Measurements from ENCODE around the gene ZNF70.

The ZNF70 gene

DNA sequence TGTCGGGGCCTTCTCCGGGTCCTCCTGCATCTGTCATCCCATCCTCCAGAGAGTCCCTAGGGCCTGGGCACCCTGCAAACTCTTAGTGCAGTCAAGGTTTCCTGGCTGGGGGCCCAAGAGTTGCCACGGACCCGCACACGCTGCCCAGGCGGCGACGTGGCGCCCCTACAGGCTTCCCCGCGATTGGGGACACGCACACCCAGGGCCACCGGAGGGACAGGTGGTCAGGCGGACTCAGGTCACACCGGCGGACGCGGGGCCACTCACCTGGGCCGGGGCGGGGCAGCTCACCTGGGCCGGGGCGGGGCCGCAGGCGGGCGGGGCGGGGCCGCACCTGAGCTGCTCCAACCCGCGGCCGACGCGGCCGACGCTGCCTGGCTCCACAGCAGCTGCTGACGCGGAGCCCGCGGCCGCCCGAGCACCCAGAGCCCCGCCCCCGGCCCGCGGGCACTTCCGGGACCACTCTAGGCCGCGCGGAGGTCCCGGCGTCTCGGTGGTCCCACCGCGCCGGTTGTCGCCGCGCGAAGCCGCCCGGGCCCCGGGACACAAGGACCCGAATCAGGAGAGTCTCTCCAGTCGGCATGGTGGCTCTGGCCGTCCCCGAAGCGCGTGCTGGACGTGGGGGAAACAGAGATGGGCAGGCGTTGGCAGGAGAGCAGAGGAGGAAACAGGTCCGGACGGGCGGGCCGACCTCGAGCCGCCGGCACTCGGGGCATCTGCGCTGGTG lies at the start of gene ZNF70:
TSS of gene ZNF70 (minus strand) at position 399 of the 727 bp plus-strand sequence. CDS start 5,972 bp downstream, outside the sequence.
- peak; percentile 87 to 90 for DNase-seq

DNA sequence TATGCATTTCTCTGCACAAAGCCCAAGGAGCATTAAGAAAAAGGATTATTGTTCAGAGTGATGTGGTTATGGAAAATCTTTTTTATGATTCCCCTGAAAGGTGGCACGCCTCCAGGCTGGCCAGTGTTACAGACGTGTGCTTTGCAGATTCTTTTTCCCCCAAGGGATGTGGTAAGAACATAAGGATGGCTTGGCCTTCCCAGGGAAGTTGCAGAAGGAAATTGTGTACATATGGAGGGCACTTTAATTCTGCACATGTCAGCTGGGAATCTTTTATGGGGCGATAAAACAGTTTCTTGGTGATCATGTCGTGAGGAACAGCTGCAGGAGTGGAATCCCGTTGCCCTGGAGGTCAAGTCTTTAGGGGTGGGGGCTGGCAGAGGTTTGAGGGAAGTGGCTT lies 45.5 kb upstream of the ZNF70 start:
- DNase-seq: no peak

DNA sequence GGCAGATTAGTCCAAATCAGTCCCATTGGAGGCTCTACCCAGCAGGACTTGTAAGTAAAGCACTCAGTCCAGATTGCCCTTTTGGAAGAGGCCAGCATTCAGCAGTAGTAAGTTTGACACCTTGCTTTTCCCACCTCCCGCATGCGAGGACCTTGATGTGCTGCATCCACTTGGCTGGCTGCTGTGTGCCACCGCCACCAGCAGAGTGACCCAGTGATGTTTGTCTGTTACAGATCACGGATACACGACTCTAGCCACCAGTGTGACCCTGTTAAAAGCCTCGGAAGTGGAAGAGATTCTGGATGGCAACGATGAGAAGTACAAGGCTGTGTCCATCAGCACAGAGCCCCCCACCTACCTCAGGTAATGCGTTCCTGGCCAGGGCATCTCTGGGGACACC lies 42.4 kb upstream of the ZNF70 start:
- no peak for DNase-seq

DNA sequence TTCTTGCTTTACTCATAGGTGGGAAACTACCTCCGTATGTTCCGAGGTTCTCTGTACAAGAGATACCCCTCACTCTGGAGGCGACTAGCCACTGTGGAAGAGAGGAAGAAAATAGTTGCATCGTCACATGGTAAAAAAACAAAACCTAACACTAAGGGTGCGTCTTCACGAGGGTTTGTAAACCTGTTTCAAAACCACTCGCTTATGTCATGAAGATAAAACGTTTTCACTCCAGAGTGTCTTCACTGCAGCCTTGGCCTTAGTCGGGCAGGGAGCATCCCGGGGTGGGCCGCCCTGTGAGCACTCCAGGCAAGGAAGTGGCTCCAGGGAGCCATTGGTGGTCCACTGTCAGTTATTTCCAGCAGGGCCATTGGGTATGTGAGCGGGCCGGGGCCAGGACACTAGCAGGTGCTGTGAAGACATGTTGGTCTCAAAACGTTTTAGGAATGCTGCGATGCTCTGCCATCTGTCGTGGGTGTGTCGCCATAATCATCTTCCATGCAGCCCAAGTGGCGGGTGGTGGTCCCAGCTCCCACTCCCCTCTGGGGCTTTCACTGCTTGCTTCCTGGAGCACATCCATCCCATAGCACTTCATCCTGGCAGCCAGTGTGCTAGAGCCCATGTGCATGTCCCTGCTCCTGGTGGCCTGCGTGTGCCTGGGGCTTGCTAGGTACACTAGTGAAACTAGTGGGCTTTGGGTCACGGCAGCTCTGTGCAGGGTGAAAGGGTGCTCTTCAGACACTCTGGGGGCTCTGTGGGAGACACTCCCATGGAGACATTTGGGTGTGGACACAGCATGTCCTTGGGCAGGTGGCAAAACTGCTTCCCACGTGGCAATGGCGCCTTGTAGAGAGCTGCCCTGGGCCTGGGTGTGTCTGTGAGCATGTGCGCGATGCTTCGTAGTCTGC lies 41.1 kb upstream of the ZNF70 start:
- DNase-seq: no peak

DNA sequence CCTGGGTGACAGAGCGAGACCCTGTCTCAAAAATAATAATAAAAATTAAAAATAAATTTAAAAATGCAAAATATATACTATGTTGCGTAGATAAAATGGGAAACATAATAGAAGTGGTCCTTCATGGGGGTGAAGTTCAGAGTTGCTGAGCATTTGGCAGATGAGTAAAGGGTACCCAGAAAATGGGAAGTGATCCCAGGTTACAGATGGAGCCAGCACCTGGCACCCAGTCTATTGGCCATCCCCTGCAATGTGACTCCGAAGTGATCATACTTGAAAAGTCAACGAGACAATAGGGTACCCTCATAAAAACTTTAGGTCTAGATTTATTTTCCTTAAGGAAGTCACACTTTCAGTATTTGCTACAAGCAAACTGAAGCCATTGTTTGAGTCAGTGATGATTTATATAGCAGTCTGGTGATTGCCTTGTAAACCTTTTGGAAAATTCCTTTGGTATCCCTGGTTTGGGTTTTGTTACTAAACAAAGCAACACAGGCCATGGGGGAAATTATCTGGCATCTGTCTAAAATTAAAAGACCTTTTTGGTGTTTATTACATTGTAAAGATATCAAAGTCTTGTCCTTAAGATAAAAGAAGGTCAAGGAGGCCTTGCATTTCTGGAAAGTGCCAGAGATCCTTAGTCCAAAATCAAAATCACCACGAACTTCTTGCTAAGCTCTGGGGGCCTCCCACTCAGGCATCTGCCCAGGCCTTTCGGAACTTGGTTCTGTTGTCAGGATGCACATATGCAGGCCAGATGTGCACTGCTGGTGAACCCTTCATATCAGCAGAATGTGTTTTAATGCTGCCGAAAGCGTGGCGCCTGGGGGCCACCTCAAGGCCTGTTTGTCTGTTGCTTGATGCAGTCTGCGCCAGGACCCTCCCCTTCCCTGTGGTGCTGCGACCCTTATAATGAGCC lies 40.2 kb upstream of the ZNF70 start:
- no peak for DNase-seq

DNA sequence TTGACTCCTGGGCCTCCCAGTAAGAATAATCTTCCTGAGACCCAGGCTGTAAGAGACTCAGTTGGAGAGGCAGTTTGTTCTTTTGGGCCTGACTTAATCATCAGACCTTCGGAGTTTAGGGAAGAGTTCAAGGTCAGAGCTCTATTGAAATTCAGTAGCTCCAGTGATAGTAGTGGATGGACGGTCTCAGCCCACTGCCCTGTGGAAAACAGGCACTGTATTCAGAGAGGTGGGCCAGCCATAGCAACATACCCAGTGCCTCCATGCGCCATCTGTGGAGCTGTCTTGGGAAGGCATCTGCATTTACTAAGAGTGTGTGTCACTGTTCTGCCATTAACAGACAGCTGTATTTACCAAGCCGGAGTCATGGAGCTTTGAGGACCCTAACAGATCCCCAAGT lies 38.7 kb upstream of the ZNF70 start:
- DNase-seq: no peak

DNA sequence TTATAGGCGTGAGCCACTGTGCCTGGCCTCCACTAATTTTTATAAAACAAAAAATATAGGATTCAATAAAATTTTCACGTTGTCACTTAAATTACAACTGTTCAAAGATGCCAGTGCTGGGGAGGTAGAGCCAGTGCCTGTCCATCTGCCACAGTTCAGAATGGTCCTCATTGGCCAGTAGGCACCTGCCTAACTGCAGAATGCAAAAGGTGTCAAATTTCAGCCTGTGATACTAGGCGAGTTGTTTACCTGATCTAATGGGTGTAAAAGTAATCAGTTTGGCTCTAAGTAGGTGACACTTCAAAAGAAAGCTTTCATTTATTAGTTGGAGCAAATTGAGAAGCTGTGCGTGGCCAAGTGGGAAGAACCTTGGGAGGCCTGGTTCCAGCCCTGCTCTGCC lies 38.2 kb upstream of the ZNF70 start:
- no peak for DNase-seq

DNA sequence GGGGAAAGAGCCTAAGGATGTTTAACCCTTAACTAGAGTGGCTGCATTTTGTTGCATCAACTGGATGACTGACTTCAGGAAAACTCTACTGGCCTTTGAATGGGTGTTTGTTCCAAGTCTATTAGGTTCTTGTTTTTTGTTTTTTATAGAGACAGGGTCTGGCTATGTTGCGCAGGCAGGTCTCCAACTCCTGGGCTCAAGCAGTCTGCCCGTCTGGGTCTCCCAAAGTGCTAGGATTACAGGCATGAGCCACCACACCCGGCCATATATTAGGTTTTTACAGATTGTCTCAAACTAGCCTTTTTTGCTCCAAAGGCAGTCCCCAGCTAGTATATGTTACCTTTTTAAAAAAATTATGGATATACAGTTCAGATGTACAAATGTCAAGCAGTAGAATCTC lies 37.0 kb upstream of the ZNF70 start:
- DNase-seq: no peak

DNA sequence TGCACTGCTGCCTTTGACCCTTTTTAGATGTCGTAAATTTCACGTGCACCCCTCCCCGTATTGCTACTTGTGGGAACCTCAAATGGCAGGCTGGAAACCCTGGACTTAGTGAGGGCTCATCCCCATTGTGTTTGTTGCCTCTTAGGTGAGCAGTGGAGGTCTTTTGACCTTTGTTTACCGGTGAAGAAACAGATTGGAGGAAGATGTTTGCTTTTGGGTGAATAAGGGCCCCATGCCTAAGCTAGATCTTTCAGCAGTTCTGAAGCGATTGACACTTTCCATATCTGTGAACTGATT lies 36.6 kb upstream of the ZNF70 start:
- DNase-seq: no peak

DNA sequence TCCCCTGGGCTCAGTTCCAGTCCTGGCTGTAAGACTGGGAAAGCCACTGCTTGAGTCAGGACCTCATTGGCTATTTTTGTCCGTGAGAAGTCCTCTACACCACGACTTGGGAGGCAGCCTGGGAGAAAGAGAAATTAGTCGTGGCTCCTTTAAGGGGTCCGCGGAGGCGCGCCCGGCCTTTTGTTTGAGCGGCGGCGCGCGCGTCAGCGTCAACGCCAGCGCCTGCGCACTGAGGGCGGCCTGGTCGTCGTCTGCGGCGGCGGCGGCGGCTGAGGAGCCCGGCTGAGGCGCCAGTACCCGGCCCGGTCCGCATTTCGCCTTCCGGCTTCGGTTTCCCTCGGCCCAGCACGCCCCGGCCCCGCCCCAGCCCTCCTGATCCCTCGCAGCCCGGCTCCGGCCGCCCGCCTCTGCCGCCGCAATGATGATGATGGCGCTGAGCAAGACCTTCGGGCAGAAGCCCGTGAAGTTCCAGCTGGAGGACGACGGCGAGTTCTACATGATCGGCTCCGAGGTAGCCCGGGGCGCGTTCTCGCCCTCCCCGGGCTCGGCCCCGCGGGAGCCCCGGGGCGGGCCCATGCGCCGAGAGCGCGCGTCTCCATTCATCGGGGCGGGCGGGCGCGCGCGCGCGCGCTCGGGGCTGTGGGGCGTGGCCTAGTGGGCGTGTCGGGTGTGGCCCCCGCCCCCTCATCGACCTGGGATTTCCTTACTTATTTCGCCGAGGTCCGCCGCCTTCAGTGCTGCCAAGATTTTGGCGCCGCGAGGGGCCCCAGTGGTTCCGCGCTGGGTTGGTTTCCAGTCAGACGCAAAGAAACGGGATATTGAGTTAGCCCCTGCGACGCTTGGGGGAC lies 36.1 kb upstream of the ZNF70 start, which contains the start of gene SMARCB1:
TSS of gene SMARCB1 (plus strand) at position 215 of the 848 bp plus-strand sequence. CDS start at position 419, 204 bp downstream.
- DNase-seq: peak; percentile 87 to 94

DNA sequence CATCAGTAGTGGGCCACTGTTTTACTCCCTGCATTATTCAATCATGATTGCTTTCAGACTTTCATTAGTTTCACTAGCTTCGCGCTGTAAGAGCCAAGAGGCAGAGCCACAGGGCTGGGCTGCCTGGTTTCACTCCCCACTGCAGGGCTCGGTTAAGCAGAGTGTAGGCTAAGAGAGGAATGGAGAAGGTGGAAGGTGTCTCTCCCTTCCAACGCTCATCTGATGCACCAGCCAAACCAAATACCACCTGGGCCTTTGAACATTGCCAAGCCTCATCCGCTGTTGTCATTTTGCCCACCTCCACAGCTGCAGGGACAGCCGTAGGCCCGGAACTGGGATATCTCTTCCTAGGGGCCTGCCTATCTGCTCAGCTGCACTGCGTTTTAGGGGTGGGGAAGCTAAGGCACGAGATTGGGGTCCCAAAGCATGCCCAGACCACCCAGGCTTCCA lies 35.4 kb upstream of the ZNF70 start:
- no peak for DNase-seq

DNA sequence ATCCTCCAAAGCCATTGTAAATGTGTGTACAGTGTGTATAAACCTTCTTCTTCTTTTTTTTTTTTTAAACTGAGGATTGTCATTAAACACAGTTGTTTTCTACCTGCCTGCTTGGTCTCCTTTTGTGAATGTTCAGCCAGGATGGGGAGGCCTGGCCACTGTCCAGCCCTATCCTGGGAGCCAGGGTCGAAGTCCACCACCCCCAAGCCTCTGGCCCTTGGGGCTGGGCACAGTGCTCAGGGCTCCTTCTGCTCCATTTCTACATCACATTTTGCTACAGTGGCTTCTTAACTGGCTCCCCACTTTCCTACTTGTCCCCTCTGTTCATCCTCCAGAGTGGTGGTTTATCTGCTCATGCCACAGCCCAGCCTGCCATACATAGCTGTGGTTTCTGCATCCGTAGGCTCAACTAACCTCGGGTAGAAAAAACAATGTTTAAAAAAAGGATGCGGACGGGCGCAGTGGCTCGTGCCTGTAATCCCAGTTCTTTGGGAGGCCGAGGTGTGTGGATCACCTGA lies 33.4 kb upstream of the ZNF70 start:
- DNase-seq: peak in 1 of 2 donors; percentile 21

DNA sequence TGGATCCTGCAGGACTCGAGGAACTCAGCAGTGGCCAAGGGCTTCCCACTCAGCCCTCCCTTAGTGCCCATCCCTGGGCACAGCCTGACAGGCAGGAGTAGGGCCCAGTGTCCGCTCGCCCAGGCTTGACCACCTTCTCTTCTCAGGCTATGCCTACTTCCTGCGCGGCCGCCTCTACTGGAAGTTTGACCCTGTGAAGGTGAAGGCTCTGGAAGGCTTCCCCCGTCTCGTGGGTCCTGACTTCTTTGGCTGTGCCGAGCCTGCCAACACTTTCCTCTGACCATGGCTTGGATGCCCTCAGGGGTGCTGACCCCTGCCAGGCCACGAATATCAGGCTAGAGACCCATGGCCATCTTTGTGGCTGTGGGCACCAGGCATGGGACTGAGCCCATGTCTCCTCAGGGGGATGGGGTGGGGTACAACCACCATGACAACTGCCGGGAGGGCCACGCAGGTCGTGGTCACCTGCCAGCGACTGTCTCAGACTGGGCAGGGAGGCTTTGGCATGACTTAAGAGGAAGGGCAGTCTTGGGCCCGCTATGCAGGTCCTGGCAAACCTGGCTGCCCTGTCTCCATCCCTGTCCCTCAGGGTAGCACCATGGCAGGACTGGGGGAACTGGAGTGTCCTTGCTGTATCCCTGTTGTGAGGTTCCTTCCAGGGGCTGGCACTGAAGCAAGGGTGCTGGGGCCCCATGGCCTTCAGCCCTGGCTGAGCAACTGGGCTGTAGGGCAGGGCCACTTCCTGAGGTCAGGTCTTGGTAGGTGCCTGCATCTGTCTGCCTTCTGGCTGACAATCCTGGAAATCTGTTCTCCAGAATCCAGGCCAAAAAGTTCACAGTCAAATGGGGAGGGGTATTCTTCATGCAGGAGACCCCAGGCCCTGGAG lies 32.6 kb upstream of the ZNF70 start:
- DNase-seq: no peak

DNA sequence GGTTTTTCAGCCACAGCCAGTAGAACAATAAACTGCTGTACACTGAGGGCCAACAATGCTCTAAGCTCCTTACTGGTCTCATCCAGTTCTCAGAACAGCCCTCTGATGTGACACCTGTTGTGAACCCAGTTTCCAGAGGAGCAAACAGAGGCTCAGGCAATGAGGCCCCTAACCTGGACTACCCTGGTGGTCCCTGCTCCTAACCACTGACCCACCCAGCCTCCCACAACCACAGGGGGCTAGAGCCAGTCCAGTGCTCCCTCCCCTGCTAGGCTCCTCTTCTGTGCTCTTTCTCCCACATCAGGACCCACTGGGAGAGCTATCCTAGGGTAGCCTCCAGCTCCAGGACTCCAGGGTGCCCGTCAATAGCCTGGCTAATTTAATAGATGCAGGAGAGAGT lies 31.8 kb upstream of the ZNF70 start:
- DNase-seq: no peak

DNA sequence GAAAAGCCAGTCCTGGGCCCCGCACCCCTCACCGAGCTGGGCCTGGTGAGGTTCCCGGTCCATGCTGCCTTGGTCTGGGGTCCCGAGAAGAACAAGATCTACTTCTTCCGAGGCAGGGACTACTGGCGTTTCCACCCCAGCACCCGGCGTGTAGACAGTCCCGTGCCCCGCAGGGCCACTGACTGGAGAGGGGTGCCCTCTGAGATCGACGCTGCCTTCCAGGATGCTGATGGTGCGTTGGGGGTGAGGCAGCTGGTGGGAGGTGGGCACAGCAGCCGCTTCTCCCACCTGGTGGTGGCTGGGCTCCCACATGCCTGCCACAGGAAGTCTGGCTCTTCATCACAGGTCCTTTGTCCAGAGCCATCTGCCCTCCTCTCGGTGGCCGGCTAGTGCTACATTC lies 31.3 kb upstream of the ZNF70 start:
- no peak for DNase-seq

DNA sequence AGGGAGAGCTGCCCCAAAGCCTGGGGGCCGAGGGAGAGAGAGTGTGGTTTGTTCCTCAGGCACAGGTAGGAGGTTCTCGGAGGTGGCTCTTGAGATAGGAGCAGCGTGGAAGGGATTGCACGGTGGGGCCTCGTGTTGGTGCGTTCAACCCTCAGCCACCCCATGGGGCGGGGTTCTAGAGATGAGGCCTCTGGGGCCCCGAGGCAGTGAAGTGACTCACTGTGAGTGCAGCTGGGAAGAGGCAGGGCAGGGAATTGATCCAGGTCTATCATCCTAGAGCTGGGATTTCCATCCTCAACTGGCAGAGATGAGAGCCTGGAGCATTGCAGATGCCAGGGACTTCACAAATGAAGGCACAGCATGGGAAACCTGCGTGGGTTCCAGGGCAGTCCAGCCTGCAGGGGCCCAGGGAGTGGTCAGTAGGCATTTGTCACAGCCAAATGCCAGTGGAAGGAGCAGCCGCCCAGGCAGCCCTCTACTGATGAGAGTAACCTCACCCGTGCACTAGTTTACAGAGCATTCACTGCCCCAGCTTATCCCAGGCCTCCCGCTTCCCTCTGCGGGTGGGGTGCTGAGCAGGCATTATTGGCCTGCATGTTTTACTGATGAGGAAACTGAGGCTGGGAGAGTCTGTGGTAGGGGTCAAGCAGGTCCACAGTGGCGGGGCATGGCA lies 30.7 kb upstream of the ZNF70 start:
- DNase-seq: no peak

DNA sequence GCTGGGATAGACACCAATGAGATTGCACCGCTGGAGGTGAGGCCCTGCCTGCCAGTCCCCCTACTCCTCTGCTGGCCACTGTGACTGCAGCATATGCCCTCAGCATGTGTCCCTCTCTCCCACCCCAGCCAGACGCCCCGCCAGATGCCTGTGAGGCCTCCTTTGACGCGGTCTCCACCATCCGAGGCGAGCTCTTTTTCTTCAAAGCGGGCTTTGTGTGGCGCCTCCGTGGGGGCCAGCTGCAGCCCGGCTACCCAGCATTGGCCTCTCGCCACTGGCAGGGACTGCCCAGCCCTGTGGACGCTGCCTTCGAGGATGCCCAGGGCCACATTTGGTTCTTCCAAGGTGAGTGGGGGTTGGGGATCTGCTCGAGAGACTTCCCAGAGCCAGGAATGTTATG lies 30.2 kb upstream of the ZNF70 start:
- DNase-seq: no peak

DNA sequence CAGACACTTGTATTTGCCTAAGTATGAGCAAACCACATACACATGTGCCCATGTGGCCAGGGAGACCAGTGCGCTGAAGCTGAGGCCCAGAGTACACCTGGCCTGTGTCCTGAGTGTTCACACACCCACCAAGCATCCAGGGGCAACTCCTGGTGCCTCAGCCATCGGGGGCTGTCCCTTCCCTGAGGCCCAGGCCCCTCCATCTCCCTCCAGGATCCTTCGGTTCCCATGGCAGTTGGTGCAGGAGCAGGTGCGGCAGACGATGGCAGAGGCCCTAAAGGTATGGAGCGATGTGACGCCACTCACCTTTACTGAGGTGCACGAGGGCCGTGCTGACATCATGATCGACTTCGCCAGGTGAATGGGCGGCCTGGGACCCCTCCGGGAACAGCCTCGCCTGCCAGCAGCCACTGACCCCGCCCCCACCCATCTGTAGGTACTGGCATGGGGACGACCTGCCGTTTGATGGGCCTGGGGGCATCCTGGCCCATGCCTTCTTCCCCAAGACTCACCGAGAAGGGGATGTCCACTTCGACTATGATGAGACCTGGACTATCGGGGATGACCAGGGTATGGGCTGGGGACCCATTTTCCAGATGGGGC lies 29.3 kb upstream of the ZNF70 start:
- DNase-seq: no peak

DNA sequence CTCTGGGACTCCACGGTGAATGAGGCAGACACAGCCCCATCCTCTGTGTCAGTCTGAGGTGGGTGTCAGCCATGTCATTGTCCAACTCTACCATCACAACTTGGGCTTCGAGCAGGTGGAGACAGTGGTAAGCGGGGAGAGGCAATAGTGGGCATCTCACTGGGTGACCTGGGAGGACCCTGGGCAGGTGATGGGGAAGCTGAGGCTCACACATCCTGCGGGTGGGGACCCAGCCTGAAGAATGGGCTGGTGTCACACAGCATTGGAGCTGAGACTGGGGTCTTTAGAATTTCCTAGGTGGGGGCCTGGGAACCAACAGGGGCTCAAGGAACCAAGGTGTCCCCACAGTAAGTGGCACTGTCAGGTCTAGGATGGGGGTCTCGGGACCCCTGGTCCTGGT lies 28.8 kb upstream of the ZNF70 start:
- no peak for DNase-seq

DNA sequence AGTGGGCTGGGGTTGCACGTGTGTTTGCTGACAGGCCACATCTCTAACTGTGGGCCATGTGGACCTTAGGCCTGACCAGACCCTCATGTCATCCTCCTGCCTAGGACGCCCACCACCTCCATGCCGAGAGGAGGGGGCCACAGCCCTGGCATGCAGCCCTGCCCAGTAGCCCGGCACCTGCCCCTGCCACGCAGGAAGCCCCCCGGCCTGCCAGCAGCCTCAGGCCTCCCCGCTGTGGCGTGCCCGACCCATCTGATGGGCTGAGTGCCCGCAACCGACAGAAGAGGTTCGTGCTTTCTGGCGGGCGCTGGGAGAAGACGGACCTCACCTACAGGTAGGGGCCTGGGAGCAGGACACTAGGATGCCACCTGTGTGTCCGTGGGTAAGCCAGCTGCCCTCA lies 28.2 kb upstream of the ZNF70 start:
- DNase-seq: no peak

All from CD4-positive, alpha-beta T cell treated with Interferon alpha-2 for 1 hour (primary cell).